Upper lobe of left lung (tissue), 4 donors: ENCODE measurements around the gene MAP1LC3A.

Experiments
- CTCF ChIP-seq, 6 experiments: fragments of 450-650 bp in 4 of 6; fragments of 200-600 bp in 2 of 6; sonication (generic) in 2 of 6; IDR thresholded peaks; one replicate each; pipeline ENCODE4 v1.5.1; 2016 to 2019; ENCODE audit warnings: antibody characterized with exemption in 6 of 6
- POLR2A ChIP-seq, 4 donors: fragments of 450-650 bp; IDR thresholded peaks; one replicate each; pipeline ENCODE4 v1.5.1; 2016 to 2017; ENCODE audit warnings: antibody characterized with exemption in 4 of 4, mild to moderate bottlenecking in 2 of 4
- POLR2AphosphoS5 ChIP-seq, 2 donors: sonication (generic); formaldehyde crosslinking; IDR thresholded peaks; one replicate each; pipeline ENCODE4 v1.5.1; 2017; ENCODE audit warnings: antibody characterized with exemption in 2 of 2

- no peak for TF ChIP-seq CTCF (IDR thresholded peaks at IDR 0.05)
- no peak for TF ChIP-seq POLR2A (IDR thresholded peaks at IDR 0.05)
- TF ChIP-seq POLR2AphosphoS5 (IDR thresholded peaks at IDR 0.05) = no peak
Measured at GRCh38 chr20:34531608-34532265, 26.8 kb upstream of the MAP1LC3A start.
